Stomach (tissue), 4 donors: ENCODE results near the gene GCNT1.

ENCODE experiments used
- CTCF ChIP-seq, 7 experiments: fragments of 450-650 bp in 4 of 7; fragments of 200-600 bp in 3 of 7; sonication (generic) in 3 of 7; IDR thresholded peaks; one replicate each; pipeline ENCODE4 v1.5.1; 2016 to 2019; ENCODE audit warnings: antibody characterized with exemption in 7 of 7, control low read depth in 2 of 7, mild to moderate bottlenecking in 1 of 7
- POLR2A ChIP-seq, 4 donors: fragments of 450-650 bp; IDR thresholded peaks; one replicate each; pipeline ENCODE4 v1.6.1; 2016; ENCODE audit warnings: antibody characterized with exemption in 4 of 4, control low read depth in 2 of 4, mild to moderate bottlenecking in 1 of 4, moderate library complexity in 1 of 4

- no peak for TF ChIP-seq CTCF (IDR thresholded peaks at IDR 0.05)
- TF ChIP-seq POLR2A (IDR thresholded peaks at IDR 0.05), result no peak
Observed at GRCh38 chr9:76502746-76503145, 43.8 kb downstream of the GCNT1 start.
